HFF-Myc (cell line): ENCODE data around the gene NHERF1.

Source experiments
- DNase-seq: peaks from one replicate; pipeline ENCODE4 v3.0.0-alpha.2; 2011; ENCODE audit warnings: low read depth; ENCODE audit errors: extremely low read depth
- H3K4me3 ChIP-seq: replicated peaks from 2 replicates; pipeline ENCODE4 v1.5.1; 2011; ENCODE audit warnings: low read depth, mild to moderate bottlenecking, control low read depth, low read length
- TF ChIP-seq, protein P1 (sequence below): IDR thresholded peaks from 2 replicates; pipeline ENCODE4 v1.5.1; 2012; ENCODE audit warnings: mild to moderate bottlenecking, low read depth, low read length, control low read depth; ENCODE audit errors: missing control alignments

Gene NHERF1

GRCh38 chr17:74790161-74791058, 42.0 kb downstream of the NHERF1 start:
- TF ChIP-seq, protein P1, sequence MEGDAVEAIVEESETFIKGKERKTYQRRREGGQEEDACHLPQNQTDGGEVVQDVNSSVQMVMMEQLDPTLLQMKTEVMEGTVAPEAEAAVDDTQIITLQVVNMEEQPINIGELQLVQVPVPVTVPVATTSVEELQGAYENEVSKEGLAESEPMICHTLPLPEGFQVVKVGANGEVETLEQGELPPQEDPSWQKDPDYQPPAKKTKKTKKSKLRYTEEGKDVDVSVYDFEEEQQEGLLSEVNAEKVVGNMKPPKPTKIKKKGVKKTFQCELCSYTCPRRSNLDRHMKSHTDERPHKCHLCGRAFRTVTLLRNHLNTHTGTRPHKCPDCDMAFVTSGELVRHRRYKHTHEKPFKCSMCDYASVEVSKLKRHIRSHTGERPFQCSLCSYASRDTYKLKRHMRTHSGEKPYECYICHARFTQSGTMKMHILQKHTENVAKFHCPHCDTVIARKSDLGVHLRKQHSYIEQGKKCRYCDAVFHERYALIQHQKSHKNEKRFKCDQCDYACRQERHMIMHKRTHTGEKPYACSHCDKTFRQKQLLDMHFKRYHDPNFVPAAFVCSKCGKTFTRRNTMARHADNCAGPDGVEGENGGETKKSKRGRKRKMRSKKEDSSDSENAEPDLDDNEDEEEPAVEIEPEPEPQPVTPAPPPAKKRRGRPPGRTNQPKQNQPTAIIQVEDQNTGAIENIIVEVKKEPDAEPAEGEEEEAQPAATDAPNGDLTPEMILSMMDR = no peak
- DNase-seq = no peak
- no peak overlapping the region for H3K4me3 ChIP-seq

- TF ChIP-seq, protein P1 = no peak
- H3K4me3 ChIP-seq = no peak overlapping the region
- DNase-seq = no peak
Measured at GRCh38 chr17:74792586-74793105, 44.2 kb downstream of the NHERF1 start.

GRCh38 chr17:74795327-74796020, 47.0 kb downstream of the NHERF1 start:
- DNase-seq = no peak
- H3K4me3 ChIP-seq = no peak overlapping the region
- TF ChIP-seq, protein P1 = no peak

- TF ChIP-seq, protein P1 = no peak
- H3K4me3 ChIP-seq = no peak overlapping the region
- no peak for DNase-seq
Measured at GRCh38 chr17:74796211-74796610, 47.8 kb downstream of the NHERF1 start.

DNA sequence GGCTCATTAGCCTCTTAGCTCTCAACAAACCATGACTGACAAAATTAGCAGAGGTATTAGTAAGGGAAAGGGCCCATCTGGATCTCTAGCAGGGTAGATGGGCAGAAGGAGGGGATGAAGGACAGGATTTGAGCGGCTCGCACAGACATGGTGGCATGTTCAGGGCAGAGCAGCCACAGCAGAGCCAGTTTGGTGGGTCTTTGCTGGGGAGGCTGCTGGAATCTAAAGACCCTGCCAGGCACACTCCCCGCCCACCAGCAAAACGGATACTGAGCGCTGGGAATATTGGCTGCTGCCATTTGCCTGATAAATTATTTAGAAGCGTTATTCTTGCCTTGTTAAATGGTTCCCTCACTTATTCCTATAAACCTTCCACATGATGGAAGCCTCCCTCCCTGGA, 48.4 kb downstream of the NHERF1 start:
- TF ChIP-seq, protein P1 = no peak
- DNase-seq = no peak
- H3K4me3 ChIP-seq = no peak overlapping the region

GRCh38 chr17:74797824-74798223, 49.4 kb downstream of the NHERF1 start:
- TF ChIP-seq, protein P1 = no peak
- H3K4me3 ChIP-seq = no peak overlapping the region
- no peak for DNase-seq
